ENCODE data around the gene AMACR. TPM values are rescaled to one million over a fixed set of nuclear protein-coding genes. Genes with fewer than 3 reads are reported as not detected.

Gene AMACR
- total and polyA plus RNA-seq, 2 of the 8 experiments (the other 6 are each of a cell fraction or from before 2014, with no cell fraction given) = 9.1 to 12.6 TPM

DNA sequence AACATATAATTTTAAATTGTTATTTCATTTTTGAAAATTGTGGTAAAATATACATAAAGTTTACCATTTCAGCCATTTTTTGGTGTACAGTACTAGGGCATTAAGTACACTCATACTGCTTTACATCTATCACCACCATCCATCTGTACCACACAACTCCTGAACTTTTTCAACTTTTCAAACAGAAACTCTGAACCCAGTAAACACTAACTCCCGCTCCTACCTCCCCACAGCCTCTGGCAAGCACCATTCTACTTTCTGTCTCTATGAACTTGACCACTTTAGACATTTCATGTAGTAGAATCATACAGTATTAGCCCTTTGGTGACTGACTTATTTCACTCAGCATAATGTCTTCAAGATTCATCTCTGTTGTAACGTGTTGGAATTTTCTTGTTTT, 15.0 kb downstream of the AMACR start:
- Histone ChIP-seq H3K4ac (replicated peaks; ENCODE audit: insufficient read length, low read depth, low read length) (no peak overlapping the region), H2BK5ac (ENCODE audit: low read depth, low read length) (no peak overlapping the region), H3K56ac (replicated peaks; ENCODE audit: insufficient read length, low read depth, low read length) (peak overlapping the region; percentile 32), H3K23me2 (ENCODE audit: low read depth, low read length) (peaks cover 2% of the 10 kb centered on the region; the same call in 1 of the 2 replicates), H2BK20ac (ENCODE audit: low read length) (no peak overlapping the region), H3K4me2 (ENCODE audit: insufficient read depth in 1 of 2, low read depth in 2 of 2, low read length in 2 of 2) (no peak overlapping the region), H3K27me3 (replicated peaks in 1 of 4; ENCODE audit: control insufficient read depth in 3 of 4, extremely low read depth in 1 of 4, insufficient read depth in 3 of 4, low read length in 3 of 4) (no peaks in the 10 kb centered on the region), H2BK120ac (replicated peaks; ENCODE audit: low read depth, low read length) (no peak overlapping the region), H3K36me3 (ENCODE audit: control insufficient read depth in 2 of 4, insufficient read depth in 4 of 4, low read length in 3 of 4) (peaks cover 0 to 8% (median 2%) of the 10 kb centered on the region in 4 experiments; a peak in 3 of 8 replicates), H2AK5ac (ENCODE audit: low read depth, low read length) (no peak overlapping the region), H3K23ac (ENCODE audit: insufficient read length) (no peak overlapping the region), H3K79me1 (ENCODE audit: low read depth, low read length) (no peaks in the 10 kb centered on the region), H3K9ac (replicated peaks in 1 of 4; ENCODE audit: extremely low read depth in 1 of 4, low read depth in 3 of 4, low read length in 3 of 4) (no peak overlapping the region), H4K8ac (ENCODE audit: extremely low read depth, insufficient read depth, low read length) (no peak overlapping the region), H3K18ac (ENCODE audit: extremely low read depth, low read length) (no peak overlapping the region), H3K14ac (ENCODE audit: insufficient read length) (no peak overlapping the region), H2AFZ (ENCODE audit: low read length) (no peak overlapping the region), H4K5ac (ENCODE audit: insufficient read length, low read depth, low read length) (no peak overlapping the region), H2BK12ac (ENCODE audit: low read depth, low read length) (no peak overlapping the region), H4K20me1 (replicated peaks in 1 of 2; ENCODE audit: control insufficient read depth in 1 of 2, insufficient read depth in 2 of 2, low read length in 2 of 2) (no peaks in the 10 kb centered on the region), H3K79me2 (ENCODE audit: control insufficient read depth in 1 of 2, insufficient read depth in 2 of 2, low read length in 2 of 2) (no peaks in the 10 kb centered on the region), H3K4me3 (ENCODE audit: extremely low read depth in 1 of 4, insufficient read depth in 2 of 4, low read depth in 3 of 4, low read length in 4 of 4) (no peak overlapping the region), H3K27ac (ENCODE audit: low read depth, low read length) (no peak overlapping the region), H2BK15ac (ENCODE audit: low read length) (no peak overlapping the region), H3K4me1 (replicated peaks in 1 of 4; ENCODE audit: control insufficient read depth in 3 of 4, insufficient read depth in 4 of 4, low read length in 3 of 4) (no peaks in the 10 kb centered on the region), H3K9me3 (ENCODE audit: insufficient read depth in 2 of 2, low read depth in 1 of 2, low read length in 1 of 2) (no peaks in the 10 kb centered on the region), H4K91ac (replicated peaks; ENCODE audit: insufficient read length, low read length) (no peak overlapping the region)
- 85% methylated on average over 2 of the region's 2 CpGs; no CpG with 5 or more reads in 1 of the 2 experiments for WGBS, 2 experiments (ENCODE audit: extremely low coverage in 1 of 2, insufficient coverage in 1 of 2, insufficient read length in 1 of 2, insufficient replicate concordance in 2 of 2, low coverage in 1 of 2, low lambda C conversion rate in 2 of 2, missing lambda C conversion rate in 1 of 2)
- POLR2A ChIA-PET (ENCODE audit: partially characterized antibody) = interaction anchor here (2.1 kb wide), 1 partner anchor 11 kb away, joined by 5 read pairs; no protein-coding TSS in a partner anchor
- FAIRE-seq (no peak), DNase-seq (ENCODE audit: low read depth in 1 of 2, low spot score in 2 of 2) (no peak)
- TF ChIP-seq, protein P1, sequence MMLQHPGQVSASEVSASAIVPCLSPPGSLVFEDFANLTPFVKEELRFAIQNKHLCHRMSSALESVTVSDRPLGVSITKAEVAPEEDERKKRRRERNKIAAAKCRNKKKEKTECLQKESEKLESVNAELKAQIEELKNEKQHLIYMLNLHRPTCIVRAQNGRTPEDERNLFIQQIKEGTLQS (IDR thresholded peaks at IDR 0.05; ENCODE audit: insufficient read depth, low read depth, low read length) = no peak
- no peak for TF ChIP-seq RXRA (IDR thresholded peaks at IDR 0.05; ENCODE audit: insufficient read depth, low read depth, low read length)
- TF ChIP-seq, protein P2, sequence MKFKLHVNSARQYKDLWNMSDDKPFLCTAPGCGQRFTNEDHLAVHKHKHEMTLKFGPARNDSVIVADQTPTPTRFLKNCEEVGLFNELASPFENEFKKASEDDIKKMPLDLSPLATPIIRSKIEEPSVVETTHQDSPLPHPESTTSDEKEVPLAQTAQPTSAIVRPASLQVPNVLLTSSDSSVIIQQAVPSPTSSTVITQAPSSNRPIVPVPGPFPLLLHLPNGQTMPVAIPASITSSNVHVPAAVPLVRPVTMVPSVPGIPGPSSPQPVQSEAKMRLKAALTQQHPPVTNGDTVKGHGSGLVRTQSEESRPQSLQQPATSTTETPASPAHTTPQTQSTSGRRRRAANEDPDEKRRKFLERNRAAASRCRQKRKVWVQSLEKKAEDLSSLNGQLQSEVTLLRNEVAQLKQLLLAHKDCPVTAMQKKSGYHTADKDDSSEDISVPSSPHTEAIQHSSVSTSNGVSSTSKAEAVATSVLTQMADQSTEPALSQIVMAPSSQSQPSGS (IDR thresholded peaks at IDR 0.05; ENCODE audit: low read length) = no peak
- TF ChIP-seq TCF12 (IDR thresholded peaks at IDR 0.05; ENCODE audit: low read depth, low read length) = no peak
- no peak for TF ChIP-seq SUZ12 (IDR thresholded peaks at IDR 0.05; ENCODE audit: low read length)
- TF ChIP-seq SP1 (IDR thresholded peaks at IDR 0.05; ENCODE audit: low read depth, low read length) = no peak
- TF ChIP-seq BCL11A (IDR thresholded peaks at IDR 0.05; ENCODE audit: low read depth in 2 of 2, low read length in 2 of 2) = no peak
- no peak for TF ChIP-seq KDM1A (IDR thresholded peaks at IDR 0.05; ENCODE audit: borderline replicate concordance, low read length)
- TF ChIP-seq TEAD4 (IDR thresholded peaks at IDR 0.05; ENCODE audit: low read depth, low read length) = no peak
- no peak for TF ChIP-seq BACH1 (IDR thresholded peaks at IDR 0.05; ENCODE audit: low read length)
- no peak for TF ChIP-seq POU5F1 (IDR thresholded peaks at IDR 0.05; ENCODE audit: low read depth, low read length)
- TF ChIP-seq RAD21 (IDR thresholded peaks at IDR 0.05 in 1 of 2, conservative IDR thresholded peaks at IDR 0.05 in 1 of 2; ENCODE audit: low read depth in 2 of 2, low read length in 2 of 2) = no peak
- CTCF ChIA-PET (ENCODE audit: partially characterized antibody) = no interaction called here

All from H1 (cell line).